HL-60 (cell line): ENCODE data around the gene ZFP69.

Experiments
- GABPA ChIP-seq: IDR thresholded peaks from 2 replicates; pipeline ENCODE4 v1.6.1; 2012; ENCODE audit warnings: low read depth
- POLR2AphosphoS5 ChIP-seq: IDR thresholded peaks from 2 replicates; pipeline ENCODE4 v1.6.1; 2012; ENCODE audit warnings: low read depth
- TF ChIP-seq, protein P1 (sequence below): IDR thresholded peaks from 2 replicates; pipeline ENCODE4 v1.6.1; 2012; ENCODE audit warnings: low read depth; ENCODE audit not compliant: insufficient replicate concordance
- TF ChIP-seq, protein P2 (sequence below): IDR thresholded peaks from one replicate; pipeline ENCODE4 v1.5.1; 2011; ENCODE audit warnings: low read length, control low read depth, inconsistent platforms; ENCODE audit not compliant: insufficient read depth

DNA sequence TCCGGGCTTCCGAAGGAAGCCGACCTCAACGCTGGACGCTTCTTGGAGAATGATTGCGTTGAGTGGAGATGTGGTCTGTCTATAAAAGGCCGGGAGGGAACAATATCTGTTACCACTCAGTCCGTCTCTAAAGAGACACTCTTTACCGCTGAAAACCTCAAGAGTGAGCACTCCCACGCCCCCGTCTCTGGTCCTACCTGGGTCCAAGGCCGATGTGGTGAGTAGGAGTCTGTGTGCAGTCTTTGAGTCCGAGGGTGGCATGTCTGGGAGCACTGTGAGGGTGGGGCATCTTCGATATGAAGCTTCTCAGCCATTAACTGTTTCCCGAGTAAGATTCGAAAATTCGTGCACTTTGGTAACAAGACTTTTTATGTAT, 576 bp downstream of the ZFP69 start:
- TF ChIP-seq, protein P1, sequence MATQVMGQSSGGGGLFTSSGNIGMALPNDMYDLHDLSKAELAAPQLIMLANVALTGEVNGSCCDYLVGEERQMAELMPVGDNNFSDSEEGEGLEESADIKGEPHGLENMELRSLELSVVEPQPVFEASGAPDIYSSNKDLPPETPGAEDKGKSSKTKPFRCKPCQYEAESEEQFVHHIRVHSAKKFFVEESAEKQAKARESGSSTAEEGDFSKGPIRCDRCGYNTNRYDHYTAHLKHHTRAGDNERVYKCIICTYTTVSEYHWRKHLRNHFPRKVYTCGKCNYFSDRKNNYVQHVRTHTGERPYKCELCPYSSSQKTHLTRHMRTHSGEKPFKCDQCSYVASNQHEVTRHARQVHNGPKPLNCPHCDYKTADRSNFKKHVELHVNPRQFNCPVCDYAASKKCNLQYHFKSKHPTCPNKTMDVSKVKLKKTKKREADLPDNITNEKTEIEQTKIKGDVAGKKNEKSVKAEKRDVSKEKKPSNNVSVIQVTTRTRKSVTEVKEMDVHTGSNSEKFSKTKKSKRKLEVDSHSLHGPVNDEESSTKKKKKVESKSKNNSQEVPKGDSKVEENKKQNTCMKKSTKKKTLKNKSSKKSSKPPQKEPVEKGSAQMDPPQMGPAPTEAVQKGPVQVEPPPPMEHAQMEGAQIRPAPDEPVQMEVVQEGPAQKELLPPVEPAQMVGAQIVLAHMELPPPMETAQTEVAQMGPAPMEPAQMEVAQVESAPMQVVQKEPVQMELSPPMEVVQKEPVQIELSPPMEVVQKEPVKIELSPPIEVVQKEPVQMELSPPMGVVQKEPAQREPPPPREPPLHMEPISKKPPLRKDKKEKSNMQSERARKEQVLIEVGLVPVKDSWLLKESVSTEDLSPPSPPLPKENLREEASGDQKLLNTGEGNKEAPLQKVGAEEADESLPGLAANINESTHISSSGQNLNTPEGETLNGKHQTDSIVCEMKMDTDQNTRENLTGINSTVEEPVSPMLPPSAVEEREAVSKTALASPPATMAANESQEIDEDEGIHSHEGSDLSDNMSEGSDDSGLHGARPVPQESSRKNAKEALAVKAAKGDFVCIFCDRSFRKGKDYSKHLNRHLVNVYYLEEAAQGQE, result no peak
- TF ChIP-seq, protein P2, sequence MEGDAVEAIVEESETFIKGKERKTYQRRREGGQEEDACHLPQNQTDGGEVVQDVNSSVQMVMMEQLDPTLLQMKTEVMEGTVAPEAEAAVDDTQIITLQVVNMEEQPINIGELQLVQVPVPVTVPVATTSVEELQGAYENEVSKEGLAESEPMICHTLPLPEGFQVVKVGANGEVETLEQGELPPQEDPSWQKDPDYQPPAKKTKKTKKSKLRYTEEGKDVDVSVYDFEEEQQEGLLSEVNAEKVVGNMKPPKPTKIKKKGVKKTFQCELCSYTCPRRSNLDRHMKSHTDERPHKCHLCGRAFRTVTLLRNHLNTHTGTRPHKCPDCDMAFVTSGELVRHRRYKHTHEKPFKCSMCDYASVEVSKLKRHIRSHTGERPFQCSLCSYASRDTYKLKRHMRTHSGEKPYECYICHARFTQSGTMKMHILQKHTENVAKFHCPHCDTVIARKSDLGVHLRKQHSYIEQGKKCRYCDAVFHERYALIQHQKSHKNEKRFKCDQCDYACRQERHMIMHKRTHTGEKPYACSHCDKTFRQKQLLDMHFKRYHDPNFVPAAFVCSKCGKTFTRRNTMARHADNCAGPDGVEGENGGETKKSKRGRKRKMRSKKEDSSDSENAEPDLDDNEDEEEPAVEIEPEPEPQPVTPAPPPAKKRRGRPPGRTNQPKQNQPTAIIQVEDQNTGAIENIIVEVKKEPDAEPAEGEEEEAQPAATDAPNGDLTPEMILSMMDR, result no peak
- TF ChIP-seq POLR2AphosphoS5 (no peak), GABPA (no peak)
